ENCODE results near the gene LSM4. TPM values are rescaled to one million over a fixed set of nuclear protein-coding genes. Genes with fewer than 3 reads are reported as not detected.
A peak's percentile ranks its signal among the peaks of the same experiment; 100 is the strongest.

The LSM4 gene
- total RNA-seq, 3 donors from 2014 or later, result 83.0 to 122 (median 120) TPM

GRCh38 chr19:18308948-18309325, 13.9 kb downstream of the LSM4 start:
- intact Hi-C loops (cut with DNase I; ENCODE audit: low total_unique reads), result no loop called here
- TF ChIP-seq POLR2AphosphoS5 (IDR thresholded peaks at IDR 0.05) (no peak), POLR2A (IDR thresholded peaks at IDR 0.05) (no peak)
- H3K4me1 ChIP-seq, result peaks cover 4 to 6% of the 10 kb centered on the region in 2 donors
- DNase-seq (ENCODE audit: low spot score in 2 of 2), result no peak
- H3K36me3 ChIP-seq, result no peaks in the 10 kb centered on the region
- H3K27me3 ChIP-seq, result no peaks in the 10 kb centered on the region
- H3K9me3 ChIP-seq, result no peaks in the 10 kb centered on the region
- H3K4me3 ChIP-seq, result no peak overlapping the region
- H3K27ac ChIP-seq, result peak overlapping the region in 1 of 2 donors; percentile 7

DNA sequence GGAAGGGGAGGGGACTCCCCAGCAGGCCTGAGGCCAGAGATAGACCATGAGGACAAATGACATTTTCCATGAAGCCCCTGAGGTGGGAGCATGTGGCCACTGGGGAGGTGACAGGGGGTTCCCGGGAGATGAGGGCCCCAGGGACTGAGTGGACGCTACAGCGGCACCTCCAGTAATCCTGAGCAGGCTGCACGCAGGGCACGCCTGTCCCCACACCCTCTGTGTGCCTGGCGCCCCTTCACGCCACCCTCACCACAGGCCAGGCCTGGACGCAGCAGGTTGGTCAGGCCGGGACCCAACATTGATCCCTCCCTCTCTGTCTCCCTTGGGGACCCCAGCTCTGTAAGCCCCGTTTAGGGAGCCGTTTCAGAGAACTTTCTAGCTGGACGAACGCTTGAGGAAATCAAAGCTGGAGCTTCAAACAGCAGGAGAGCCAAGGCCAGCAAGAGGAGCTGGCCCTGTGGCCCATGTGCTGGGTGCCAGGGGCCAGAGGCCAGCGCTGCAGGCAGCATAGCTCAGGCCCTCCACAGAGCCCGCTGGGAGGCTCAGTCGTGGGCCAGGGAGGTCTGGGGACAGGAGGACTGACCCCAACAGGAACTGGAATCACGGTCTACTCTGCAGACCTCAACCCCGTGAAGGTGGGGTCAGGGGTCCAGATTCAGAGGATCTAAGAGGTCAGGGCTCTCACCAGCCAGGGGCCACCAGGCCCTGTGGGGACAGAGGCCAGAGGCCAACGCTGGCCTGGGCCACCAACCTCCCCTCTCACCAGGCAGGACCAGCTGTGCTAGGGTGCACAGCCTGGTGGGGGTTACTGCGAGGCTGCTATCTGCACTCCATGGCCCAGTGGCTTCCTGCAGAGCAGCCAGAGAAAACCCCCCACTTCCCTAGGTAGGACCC, 14.6 kb downstream of the LSM4 start:
- Histone ChIP-seq H3K27me3 (no peaks in the 10 kb centered on the region), H3K27ac (peak overlapping the region in 1 of 2 donors; percentile 48), H3K36me3 (no peaks in the 10 kb centered on the region), H3K9me3 (no peaks in the 10 kb centered on the region), H3K4me1 (peaks cover 4 to 6% of the 10 kb centered on the region in 2 donors), H3K4me3 (no peak overlapping the region)
- intact Hi-C loops (cut with DNase I; ENCODE audit: low total_unique reads), result no loop called here
- TF ChIP-seq, protein P1, sequence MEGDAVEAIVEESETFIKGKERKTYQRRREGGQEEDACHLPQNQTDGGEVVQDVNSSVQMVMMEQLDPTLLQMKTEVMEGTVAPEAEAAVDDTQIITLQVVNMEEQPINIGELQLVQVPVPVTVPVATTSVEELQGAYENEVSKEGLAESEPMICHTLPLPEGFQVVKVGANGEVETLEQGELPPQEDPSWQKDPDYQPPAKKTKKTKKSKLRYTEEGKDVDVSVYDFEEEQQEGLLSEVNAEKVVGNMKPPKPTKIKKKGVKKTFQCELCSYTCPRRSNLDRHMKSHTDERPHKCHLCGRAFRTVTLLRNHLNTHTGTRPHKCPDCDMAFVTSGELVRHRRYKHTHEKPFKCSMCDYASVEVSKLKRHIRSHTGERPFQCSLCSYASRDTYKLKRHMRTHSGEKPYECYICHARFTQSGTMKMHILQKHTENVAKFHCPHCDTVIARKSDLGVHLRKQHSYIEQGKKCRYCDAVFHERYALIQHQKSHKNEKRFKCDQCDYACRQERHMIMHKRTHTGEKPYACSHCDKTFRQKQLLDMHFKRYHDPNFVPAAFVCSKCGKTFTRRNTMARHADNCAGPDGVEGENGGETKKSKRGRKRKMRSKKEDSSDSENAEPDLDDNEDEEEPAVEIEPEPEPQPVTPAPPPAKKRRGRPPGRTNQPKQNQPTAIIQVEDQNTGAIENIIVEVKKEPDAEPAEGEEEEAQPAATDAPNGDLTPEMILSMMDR (IDR thresholded peaks at IDR 0.05), result no peak
- TF ChIP-seq POLR2A (IDR thresholded peaks at IDR 0.05), result no peak
- TF ChIP-seq POLR2AphosphoS5 (IDR thresholded peaks at IDR 0.05), result no peak
- no peak for DNase-seq (ENCODE audit: low spot score in 2 of 2)

- H3K4me1 ChIP-seq, result peaks cover 4 to 6% of the 10 kb centered on the region in 2 donors
- H3K9me3 ChIP-seq, result no peaks in the 10 kb centered on the region
- no peaks in the 10 kb centered on the region for H3K36me3 ChIP-seq
- no peak for DNase-seq (ENCODE audit: low spot score in 2 of 2)
- H3K27me3 ChIP-seq, result no peaks in the 10 kb centered on the region
- H3K27ac ChIP-seq, result peak overlapping the region in 1 of 2 donors; percentile 48
- intact Hi-C loops (cut with DNase I; ENCODE audit: low total_unique reads), result no loop called here
- H3K4me3 ChIP-seq, result no peak overlapping the region
- TF ChIP-seq POLR2AphosphoS5 (IDR thresholded peaks at IDR 0.05) (no peak), POLR2A (IDR thresholded peaks at IDR 0.05) (no peak)
- TF ChIP-seq, protein P1 (IDR thresholded peaks at IDR 0.05), result no peak
Observed at GRCh38 chr19:18307271-18307681, 15.6 kb downstream of the LSM4 start.

DNA sequence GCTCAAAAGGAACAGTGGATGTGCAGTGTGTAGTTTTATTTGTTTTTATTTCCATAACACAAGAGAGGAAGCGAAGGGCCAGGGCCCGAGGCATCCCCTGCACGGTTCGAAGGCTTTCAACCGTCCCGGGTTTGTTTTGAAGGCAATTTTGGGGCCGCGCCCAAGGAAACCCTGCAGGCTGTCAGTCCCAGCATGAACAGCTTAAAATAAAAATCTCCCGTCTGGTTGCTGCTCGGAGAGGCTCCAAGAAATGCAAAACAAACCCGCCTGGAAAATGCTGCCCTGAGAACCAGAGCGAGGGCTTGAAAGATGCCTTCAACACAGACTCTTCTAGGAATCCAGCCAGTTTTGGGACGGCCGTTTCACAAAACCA, 16.0 kb downstream of the LSM4 start:
- peaks cover 4 to 6% of the 10 kb centered on the region in 2 donors for H3K4me1 ChIP-seq
- no peaks in the 10 kb centered on the region for H3K36me3 ChIP-seq
- TF ChIP-seq POLR2AphosphoS5 (IDR thresholded peaks at IDR 0.05) (no peak), POLR2A (IDR thresholded peaks at IDR 0.05) (no peak)
- TF ChIP-seq, protein P1 (IDR thresholded peaks at IDR 0.05), result no peak
- H3K4me3 ChIP-seq, result no peak overlapping the region
- no peaks in the 10 kb centered on the region for H3K27me3 ChIP-seq
- H3K9me3 ChIP-seq, result no peaks in the 10 kb centered on the region
- no peak for DNase-seq (ENCODE audit: low spot score in 2 of 2)
- H3K27ac ChIP-seq, result peak overlapping the region; percentile 92
- intact Hi-C loops (cut with DNase I; ENCODE audit: low total_unique reads), result no loop called here

- TF ChIP-seq, protein P1 (IDR thresholded peaks at IDR 0.05), result no peak
- TF ChIP-seq POLR2AphosphoS5 (IDR thresholded peaks at IDR 0.05) (no peak), POLR2A (IDR thresholded peaks at IDR 0.05) (no peak)
- Histone ChIP-seq H3K4me3 (no peak overlapping the region), H3K4me1 (peaks cover 4 to 6% of the 10 kb centered on the region in 2 donors), H3K9me3 (no peaks in the 10 kb centered on the region), H3K27ac (peak overlapping the region; percentile 92), H3K27me3 (no peaks in the 10 kb centered on the region), H3K36me3 (no peaks in the 10 kb centered on the region)
- intact Hi-C loops (cut with DNase I; ENCODE audit: low total_unique reads), result no loop called here
- no peak for DNase-seq (ENCODE audit: low spot score in 2 of 2)
Observed at GRCh38 chr19:18306209-18306887, 16.5 kb downstream of the LSM4 start.
